HG02943 (cell line): ENCODE results near the gene LHX3.

Source experiments
- ATAC-seq: cut with Tn5 transposase; IDR thresholded peaks from one replicate; pipeline ENCODE4 v1.9.1; 2021; ENCODE audit warnings: mild to moderate bottlenecking, low read depth, moderate library complexity; ENCODE audit not compliant: unreplicated experiment

LHX3 gene

DNA sequence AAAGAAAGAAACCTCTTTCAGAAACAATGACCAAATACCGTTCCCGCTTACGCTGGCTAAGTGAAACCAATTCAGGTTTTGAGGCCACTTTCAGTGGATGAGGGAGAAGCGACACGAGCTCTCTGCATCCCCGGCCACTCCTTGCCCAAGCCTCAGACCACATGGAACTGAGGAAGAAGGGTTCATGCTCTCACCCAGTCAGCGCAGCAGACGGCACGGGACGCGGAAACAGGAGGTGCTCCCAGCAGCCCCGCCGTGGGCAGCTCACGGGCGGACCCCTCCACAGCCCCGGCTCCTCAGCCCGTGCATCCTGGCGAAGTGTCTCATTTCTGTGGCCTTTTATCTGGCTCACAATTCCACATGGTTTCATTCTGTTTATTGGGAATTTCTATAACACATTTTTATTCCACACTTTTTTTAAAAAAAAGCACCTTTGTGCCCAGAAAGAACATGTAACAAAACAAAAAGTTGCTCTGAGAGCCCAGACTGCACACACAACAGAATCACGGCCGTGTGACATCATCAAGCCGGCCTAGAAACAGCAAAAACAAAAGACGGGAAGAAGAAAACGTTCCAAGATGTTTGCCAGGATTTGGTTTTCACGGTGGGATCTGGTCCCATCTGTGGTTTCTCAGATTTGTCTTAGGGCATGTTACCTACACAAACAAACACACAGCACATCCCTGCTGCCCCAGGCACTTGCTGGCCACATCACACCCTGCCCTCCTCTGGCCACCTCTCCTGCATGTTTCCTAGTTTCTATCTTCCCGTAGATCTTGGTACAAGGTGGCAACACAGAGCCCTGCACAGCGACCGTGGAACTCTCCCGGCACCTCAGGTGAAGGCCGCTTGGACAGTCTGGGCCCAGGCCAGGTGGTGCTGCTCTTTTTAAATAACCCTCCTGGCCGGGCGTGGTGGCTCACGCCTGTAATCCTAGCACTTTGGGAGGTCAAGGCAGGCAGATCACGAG, 24.5 kb upstream of the LHX3 start:
- no peak for ATAC-seq

DNA sequence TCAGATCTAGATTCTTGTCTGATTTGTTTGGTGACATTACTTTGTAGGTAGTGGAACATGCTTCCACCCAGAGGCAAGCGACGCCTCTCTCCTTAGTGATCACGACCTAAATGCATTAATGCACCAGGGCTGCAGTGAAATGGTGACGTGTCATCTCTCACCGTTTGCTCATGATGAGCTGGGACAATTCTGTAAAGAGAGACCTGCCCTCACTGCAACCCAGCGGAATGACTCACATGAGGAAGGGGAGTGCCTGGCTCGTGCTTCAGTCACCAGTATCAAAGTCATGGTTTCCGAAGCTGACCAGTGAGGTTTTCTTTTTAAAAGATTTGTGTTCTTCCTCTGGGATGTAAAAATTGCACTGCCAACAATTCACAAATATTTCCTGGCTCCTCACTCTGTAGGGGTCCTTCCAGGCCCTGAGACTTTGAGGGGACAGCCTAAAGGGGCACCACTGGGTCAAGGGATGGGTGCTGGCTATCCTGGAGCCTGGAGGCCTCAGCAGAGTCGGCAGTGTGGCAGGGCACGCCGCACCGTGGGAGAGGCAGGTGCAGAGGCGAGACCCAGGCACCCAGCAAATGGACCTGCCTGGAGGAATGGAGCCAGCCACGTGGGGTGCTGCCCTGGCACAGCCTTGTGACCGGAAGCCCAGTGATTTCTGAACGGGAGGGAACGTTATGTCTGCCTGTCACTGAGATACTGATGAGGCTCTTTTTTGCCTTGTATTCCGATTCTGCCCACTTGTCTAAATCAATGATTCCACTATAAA, 23.4 kb upstream of the LHX3 start:
- no peak for ATAC-seq

DNA sequence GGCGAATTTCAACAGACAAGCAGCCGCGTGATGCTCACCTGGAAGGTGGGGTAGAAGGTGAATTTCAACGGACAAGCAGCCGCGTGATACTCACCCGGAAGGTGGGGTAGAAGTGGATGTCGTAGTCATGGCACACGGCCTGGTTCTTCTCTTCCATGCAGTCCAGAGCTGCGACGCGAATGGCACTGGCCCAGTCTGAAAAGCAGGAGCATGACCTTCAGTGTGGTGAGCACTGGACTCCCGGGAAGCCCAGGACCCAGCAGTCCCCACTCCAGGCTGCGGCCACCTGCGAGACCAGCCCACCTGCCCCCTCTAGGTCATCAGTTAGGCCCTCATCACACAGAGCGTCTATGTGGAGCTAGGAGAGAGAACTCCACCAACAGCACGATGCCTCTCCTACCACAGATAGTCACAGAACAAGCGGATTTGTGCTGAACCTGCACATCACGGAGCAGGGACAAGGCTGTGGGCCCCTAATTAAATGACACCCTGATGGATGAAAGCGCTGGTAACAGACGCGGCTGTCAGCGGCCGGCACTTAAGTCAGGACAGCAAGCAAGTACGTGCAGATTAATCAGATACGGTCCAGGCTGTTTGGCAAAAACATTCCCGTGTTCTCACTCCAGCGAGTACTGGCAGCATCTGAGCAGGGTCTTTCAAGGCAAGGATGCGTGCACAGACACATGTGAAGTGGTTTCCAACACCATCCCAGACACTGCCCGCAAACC, 21.9 kb upstream of the LHX3 start:
- ATAC-seq: no peak

DNA sequence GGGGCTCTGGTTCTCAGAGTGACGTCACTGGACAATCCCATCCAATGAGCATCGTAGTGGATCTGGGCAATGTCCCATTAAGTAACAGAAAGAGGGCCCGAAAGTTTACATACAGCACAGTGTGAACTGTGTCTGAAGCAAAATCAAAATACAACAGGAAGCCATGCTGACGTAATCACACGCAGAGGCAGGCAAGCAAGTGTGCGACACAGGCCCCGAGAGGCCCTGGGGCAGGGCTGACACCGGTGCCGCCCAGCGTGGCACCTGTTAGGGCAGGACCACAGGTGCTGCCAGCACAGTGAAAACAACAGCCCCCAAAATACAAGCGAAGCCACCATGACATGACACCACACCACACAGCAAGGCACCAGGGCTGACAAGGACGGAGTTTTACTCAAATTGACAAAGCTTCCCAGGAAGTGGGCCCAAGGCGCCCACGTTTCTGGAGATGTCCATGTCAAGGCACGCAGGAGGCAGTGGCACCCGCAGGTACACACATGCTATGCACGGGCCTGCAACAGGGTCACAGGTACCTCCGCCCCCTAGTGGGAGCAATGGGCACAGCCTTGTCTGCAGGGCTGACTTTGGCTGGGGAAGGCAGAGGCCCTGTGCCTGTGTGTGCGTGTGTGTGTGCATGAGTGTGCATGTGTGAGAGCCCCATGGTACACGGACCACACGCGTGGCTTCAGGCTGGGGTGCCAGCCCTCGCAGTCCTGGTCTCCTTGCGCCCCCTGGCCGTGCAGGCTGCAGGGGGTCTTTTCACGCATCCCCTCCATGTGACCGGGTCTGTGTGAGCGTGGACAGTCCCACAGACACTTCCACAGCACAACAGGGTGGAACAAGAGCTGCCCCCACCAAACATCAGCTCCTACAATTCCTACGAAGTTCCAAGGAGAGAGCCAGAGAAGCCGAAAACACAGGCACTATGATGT, 21.1 kb upstream of the LHX3 start:
- peak; percentile 55 for ATAC-seq

DNA sequence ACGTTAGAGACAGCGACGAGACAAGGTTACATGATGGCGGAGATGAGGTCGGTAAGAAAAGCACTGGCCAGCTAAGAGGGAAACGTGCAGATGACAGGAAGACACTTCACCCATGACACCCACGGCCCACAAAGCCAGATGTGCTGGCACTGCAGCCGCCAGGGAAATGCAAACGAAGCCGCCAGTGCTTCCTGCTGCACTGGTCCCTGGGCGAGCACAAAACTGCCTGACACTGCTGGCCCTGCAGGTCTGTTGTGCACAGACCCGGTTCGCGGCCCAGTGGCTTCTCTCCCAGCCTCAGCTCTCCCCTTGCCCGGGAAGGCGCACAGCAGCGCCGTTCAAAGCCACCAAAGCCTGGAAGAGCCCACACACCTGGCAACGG, 20.4 kb upstream of the LHX3 start:
- peak; percentile 51 for ATAC-seq

DNA sequence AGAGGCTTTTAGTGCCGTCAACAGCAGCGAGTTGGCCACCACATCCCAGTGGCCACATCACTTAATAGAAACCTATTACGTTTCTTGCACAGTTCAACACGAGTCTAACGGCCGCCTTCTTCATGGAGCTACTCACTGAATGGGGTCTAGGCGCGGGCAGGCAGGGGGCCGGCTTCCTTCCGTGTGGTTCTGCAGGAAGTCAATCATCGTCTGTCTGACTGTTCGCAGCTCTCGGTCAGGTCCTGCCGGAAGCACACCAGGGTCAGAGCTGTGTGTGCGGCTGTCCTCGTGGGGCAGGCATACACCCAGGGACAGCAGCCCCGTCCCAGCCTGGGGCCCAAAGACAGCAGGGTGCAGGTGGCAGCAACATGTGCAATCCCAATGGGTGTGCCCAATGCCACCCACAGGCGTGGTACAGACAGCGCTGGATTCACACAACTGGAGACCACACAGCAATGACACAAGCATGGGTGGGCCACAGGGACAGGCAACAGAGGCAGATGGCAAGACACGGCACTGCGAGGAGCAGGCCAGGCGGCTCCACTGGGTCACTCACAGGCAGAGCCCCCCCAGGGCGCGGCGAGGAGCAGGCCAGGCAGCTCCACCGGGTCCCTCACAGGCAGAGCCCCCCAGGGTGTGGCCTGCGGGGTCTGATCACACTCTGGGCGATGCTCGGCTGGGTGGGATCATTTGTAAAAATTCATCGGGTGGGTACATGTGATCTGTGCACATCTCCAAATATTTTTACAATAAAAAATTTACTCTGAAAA, 19.1 kb upstream of the LHX3 start:
- ATAC-seq: no peak

DNA sequence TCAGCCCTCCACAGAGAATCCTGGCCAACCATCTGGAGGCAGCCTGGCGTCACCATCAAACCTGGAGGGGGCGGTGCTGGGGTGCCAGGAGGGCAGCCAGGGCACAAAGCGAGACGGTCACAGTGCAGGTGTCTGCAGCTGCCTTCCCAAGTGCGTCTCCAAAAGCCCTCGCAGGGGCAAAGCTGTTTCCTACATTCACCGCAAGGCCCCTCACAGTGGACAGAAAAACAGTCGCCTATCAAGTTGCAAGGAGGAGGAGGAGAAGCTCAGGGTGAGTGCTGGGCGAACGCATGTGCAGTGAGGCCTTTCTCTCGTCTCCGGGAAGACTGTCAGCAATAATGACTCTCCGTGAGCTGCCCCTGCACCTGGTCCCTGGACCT, 18.0 kb upstream of the LHX3 start:
- ATAC-seq: no peak

DNA sequence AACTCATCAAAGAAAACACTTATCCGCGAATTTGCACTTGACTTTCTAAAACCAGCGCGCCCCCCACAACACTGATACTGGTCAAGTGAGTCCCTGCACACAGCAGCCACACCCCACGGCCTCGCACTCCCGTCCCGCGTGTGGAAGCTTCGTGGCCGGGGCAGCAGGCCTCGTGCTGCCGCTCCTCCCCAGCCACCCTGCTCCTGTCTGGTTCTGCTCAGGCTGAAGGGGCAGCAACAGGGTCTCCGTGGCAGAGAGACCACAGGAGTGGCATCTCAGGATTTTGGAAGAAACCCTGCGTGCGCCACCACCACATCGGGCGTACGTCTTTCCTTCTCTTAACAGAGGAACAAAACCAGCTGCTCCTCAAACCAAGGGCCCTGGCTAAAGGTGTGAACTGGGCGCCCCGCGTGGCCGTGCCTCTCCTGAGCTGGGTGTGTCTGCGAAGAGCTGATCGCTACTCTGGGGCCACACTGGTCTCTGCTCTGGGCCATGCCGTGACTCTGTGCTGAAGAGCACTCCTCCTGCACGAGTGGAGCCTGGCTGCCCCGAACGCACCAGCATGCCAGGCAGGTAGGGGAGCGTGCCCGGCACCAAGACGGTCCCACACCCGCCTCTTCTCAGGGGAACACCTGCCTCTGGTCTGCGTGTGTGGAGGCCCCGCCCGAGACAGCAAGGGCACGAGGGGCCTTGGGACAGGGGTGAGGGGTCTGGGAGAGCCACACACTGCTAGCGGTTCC, 17.4 kb upstream of the LHX3 start:
- no peak for ATAC-seq

DNA sequence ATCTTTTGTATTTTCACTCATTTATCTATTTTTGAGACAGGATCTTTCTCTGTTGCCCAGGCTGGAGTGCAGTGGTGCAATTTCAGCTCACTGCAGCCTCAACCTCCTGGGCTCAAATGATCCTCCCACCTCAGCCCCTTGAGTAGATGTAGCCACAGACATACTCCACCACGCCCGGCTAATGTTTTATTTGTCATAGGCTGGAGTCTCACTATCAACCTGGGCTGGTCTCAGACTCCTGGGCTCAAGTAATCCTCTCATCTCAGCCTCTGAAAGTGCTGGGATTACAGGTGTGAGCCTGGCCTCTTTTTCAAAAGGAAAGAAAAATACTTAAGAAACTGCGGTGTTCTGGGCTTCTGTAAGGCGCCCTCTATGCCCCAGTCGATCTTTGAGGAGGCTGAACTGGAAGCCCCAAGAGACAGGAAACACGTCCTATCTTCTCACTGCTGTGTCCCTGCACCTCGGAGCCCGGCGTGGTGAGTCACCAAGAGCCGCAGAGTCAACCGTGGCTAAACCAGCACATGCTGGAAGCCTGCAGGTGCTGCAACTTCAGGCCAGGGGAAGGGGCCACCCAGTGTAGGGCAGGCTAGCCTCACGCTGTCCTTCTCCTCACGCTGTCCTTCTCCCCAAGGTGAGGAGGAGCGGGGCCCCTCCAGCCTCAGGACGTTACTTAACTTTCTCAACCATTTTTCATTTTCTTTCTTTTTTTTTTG, 15.2 kb upstream of the LHX3 start:
- ATAC-seq: no peak

DNA sequence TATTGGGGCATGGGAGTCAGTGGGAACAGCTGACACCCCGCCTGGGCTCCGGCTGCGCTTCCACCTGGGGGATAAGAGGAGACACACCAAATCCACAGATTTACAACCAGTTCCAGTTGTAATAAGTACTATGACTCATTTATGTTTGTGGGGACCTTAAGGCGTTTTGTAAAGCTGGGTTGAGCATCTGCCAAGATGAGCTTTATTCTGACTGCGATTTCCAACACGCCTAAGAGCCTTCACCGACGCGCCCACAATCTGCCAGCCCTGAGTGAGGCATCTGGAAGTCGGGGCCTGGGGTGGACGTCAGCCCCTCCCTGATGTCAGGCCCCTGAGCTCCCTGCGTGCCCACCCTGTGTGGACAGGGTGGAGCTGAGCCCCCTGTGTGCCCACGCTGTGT, 14.3 kb upstream of the LHX3 start:
- ATAC-seq: no peak

DNA sequence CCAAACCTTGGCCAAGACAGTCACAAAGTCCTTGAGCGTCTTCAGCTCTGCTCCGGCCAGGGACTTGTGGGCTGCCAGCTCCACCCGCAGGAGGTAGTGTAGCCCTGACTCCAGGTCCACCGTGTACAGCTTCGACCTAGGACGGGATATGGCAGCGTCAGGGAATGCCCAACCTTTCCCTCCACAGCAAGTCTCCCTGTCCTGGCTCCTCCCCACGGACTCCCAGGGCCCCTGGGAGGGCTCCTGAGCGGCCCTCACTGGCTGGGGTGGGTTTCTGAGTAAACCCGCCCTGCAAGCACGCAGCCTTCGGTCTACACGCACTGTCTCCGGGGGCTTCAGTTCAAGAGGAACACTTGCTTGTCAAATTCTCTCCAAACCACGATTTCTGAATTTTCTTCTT, 13.7 kb upstream of the LHX3 start:
- no peak for ATAC-seq

DNA sequence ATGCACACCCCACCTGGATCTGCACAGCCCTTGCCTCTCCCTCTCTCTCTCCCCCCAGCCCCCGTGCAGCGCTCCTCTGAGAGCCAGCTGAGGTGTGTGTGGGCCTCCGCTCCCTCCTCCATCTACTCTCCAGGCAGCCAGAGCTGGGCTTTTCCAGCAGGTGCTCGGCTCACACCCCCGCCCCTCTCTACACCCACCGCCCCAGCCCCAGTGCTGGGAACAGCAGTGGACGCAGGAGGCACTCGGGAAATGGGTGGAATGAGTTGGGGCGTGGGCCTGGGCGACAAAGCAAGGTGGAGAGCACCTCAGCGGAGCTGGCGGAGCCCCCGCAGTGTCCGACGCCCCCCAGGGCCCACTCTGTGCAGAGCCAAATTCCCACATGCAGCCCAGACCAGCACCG, 13.3 kb upstream of the LHX3 start:
- no peak for ATAC-seq

DNA sequence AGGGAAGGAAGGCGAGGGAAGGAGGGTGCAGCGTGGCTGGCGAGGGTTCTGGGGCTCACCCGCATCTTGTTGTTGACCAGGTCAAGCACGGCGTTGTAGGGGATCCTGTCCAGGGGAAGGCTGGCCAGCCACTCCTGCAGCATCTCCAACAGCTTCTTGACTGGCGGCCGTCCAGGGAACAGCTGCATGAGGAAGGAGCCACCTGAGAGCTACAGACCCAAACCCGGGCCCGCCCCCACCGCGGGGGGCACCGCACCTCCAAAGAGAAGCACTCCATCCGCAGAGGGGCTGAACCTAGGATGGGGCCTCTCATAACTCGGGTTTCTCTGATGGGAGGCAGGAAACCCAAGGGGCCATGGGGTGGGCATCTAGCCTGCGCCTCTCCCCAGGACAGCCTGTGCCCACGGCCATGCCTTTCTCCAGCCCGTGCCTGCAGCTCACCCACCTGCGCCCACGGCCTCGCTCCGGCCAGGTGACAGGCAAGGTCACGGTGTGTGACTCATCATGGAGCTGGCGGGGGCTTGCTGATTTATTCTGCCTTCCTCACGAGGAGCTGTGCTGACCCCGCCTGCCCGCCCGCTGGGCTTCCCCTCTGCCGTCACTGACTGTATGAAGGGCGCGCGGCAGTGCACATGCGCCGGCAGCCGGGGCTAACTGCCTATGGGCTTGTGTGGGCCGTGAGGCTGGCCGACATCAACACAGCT, 11.8 kb upstream of the LHX3 start:
- ATAC-seq: no peak

DNA sequence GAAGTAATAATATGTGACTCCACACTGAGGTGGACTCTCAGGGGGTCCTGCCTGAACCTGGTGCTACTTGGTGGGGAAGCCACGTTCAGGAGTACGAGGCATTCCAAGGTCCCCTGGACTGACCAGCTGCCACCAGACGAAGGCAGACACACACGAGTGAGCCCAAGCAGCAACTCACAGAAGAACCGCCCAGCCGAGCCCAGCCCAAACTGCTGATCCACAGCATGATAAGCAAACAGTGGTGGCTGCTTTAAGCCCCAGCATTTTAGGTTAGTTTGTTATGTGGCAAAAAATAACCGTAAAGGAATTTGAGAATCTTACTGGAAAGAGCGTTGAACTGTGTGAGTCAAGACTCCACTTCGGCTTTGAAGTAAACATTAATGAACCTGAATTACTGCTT, 8.8 kb upstream of the LHX3 start:
- no peak for ATAC-seq

DNA sequence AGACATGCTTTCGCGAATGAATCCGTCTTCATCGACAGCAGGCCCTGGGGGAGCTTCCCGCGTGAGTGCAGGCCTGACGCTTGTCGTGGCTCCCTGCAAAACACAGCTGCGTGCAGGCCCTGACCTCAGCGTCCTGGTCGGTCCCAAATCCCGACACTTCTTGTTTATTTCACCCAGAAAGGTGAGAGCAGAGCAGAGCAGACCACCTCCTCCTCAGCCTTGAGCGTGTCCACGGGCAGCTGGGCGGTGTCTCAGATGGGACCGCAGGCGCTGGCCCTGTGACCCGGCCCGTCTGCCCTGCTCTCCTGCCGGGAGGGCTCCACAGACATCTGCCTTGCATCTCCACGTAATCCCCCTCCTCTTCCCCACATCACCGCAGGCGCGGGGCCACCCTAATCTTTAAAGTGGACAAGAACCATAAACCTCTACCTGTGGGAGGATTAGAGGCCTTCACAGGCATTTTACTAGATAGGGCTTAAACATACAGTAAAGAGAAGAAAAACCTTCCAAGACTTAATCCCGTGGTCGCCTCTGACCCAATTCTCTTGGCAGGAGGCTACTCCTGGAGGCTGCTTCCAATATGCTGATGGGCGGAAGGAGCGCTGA, 7.5 kb upstream of the LHX3 start:
- no peak for ATAC-seq

DNA sequence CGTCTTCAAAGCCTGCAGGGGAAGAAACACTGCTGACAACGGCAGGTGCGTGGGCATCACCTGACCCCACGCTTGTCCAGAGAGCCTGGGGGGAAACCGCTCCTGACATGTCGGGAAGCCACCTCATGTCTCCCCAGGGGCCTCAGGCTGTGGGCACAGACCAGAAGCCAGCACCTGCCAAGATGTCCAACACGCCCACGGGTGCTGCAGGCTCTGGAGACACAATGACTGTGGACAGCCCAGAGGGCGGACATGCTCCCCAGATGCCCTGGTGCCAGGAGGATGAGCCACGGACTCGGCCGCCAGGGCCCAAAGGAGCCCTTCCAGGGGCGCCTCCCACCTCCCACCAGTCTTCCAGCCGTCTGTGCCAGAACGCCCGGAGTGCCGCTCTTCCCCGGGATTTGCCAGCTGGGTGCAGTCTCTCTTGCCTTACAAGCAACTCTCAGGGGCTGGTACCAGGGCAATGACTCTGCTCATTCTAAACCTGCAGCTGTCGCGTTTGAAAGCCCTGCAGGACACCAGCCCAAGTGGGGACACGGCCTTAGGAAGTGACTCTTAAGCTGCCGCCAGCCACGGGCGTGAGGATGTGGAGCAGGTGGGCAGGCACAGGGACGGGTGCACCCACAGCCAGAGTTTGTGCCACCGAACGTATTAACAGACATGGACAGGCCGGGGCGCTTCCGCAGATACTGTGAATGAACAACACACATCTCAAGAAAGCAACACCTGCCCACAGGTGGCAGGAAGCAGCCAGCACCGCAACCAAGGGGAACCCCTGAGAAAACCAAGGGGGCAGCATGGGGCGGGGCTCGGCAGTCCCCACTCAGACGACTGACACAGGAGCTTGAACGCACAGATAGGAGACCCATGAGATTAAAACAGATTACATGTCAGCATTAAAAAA, 6.8 kb upstream of the LHX3 start:
- ATAC-seq: no peak
